SKM-1 (cell line): ENCODE data around the gene CCDC88C.

Experiments
- DNase-seq: peaks from one replicate; lab custom pipeline; 2025; ENCODE audit not compliant: unreplicated experiment; lab: John Stamatoyannopoulos, UW

CCDC88C gene

DNA sequence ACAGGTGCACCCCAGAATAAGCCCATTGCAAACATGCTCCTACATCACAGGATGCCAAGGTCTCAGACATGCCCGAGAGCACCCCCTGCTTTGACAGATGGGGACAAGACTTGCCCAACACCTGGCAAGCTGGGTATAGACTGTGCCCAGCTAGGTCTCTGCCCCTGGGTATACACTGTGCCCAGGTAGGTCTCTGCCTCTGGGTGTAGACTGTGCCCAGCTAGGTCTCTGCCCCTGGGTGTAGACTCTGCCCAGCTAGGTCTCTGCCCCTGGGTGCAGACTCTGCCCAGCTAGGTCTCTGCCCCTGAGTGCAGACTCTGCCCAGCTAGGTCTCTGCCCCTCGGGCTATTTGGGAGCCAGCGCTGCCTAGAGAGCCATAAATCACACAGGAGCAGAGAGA, 85.9 kb downstream of the CCDC88C start:
- no peak for DNase-seq

DNA sequence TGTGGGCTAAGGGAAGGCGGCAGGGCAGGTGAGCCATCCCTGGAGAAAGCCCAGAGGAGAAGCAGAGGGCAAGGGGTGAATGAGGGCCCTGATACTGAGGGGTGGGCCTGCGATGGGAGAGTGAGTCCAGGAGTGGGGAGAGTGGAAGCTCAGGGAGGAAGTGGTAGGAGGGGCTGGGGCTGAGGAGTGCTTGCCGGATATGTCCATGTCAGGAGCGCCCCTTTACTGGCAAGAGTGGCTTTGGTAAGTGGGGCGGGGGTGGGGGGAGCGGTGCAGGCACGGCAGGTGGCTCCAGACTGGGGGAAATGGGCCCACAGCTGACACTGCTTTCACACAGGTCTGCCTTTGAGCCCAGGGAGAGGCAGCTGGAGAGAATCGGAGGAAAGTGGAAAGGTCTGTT, 86.8 kb downstream of the CCDC88C start:
- DNase-seq = no peak

DNA sequence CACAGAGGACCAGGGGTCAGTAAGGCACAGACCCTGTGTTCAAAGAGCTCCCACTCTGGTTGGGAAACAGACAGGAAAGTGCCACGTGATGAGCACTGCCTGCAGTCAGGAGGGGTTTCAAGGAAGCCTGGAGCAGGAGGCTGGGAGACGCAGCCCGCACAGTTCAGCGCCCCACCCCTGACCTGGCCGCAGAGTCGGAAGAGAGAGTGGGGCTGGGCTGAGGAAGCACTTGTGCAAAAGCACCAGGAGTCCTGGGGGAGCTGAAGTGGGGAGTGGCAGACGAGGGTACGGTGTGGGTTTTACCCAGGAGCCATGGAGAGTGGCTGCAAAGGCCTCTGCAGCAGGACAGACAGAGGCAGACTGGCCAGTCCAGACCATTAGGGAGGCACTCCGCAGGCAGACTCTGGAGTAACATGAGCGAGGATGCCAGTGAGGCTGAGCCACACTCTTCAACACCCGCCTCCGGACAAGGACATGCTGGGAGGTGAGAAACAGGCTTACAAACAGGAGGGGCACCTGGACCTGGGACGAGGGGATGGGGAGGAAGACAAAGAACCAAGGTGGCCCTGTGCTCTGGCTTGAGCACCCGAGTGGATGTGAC, 87.4 kb downstream of the CCDC88C start:
- no peak for DNase-seq

DNA sequence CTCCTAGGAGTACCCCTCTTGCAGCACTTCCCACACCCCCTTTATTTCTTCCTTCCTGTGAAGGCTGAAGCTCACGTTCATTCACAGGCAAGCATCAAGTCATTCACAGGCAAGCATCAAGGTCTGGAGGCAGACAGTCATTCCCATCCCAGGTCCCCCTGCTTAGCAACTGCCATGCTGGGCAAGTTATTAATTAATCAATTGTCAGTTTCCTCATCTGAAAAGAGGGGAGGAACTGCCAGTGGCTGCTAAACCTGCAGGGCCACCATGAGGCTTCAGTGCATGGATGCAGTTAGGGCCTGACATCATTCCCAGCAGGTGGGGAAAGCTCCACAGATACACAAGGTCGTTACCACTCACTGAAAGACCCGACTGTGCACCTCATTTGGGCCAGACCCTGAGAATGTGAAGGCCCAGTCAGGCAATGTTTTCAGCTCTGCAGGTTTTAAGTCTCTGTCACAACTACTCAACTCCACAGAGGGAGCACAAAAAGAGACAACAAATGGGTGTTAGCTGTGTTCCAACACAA, 88.1 kb downstream of the CCDC88C start:
- DNase-seq = no peak

DNA sequence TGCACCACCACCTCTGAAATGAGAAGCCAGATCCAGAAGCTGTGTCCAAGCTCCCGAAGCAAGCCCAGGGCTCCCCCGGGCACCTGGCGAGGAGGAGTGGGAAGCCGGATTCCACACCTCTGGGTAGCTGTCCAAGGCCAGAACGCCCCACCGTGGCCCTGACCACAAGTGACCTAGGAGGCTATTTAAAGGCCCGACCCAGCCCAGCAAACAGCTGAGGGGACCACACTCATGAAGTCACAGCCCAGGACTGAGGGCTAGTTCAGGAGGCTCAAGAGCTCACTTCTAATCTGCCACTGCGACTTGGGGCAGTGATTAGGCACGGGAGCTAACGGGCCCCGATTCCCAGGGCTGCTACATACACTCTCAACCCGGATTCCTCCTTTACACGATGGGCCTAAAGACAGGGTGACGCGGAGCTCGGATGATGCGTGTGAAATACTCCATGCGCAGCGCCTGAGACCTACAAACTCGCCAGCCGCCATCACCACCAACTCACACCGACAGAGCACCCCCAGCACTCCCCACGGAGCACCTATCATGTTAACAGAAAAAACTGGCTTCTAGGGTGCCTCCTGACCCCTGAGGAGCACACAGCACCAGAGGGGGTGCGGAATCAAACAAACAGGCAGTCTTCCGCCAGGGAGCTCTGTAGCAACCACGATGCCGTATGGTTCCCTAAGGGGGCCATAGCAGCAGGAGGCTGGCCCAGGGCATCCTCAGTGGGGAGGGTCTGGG, 89.1 kb downstream of the CCDC88C start:
- no peak for DNase-seq

DNA sequence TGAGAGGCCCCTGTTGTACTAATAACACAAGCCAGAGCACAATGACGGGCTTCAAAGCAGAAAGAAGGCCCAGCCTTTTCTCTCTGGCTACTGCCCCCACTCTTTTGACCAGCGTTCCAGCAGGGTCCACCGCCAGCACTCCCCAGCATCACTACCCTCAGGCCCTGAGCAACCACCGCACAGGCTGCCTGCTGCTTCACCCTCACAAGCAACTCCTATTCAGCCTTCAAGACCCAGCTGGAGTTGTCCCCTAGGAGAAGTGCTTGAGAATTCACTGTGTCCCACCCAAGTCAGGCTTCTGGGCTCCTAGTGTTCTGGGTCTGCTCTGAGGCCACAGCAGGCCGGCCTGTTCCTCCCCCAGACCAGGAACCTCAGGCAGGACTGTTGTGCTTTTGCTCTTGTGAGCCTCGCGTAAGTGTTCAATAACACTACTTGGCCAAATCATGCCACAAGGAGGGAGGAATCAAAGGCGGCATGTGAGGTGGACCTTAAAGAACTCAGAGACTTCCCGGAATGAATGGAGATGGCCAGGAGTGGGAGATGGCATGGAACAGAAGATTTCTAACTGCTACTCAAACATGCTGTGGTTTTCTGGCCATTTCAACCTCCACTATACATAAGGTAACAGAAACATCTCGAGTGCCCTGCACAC, 89.8 kb downstream of the CCDC88C start:
- no peak for DNase-seq

DNA sequence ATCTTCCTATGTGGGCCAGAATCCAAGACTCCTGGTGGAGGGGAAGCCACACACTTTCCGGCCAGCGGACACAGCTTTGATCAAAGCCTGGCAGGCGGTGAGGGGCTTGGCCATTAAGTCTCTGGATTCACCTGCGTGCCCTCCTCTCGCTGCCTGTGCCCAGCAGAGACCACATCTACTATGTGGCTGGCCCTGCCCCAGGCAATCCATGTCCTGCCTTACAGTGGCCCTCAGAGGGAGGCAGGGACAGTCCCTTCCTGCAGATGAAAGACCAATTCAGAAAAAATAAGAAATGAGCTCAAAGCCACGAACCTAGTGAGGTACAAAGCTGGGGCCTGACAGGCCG, 90.4 kb downstream of the CCDC88C start:
- no peak for DNase-seq

DNA sequence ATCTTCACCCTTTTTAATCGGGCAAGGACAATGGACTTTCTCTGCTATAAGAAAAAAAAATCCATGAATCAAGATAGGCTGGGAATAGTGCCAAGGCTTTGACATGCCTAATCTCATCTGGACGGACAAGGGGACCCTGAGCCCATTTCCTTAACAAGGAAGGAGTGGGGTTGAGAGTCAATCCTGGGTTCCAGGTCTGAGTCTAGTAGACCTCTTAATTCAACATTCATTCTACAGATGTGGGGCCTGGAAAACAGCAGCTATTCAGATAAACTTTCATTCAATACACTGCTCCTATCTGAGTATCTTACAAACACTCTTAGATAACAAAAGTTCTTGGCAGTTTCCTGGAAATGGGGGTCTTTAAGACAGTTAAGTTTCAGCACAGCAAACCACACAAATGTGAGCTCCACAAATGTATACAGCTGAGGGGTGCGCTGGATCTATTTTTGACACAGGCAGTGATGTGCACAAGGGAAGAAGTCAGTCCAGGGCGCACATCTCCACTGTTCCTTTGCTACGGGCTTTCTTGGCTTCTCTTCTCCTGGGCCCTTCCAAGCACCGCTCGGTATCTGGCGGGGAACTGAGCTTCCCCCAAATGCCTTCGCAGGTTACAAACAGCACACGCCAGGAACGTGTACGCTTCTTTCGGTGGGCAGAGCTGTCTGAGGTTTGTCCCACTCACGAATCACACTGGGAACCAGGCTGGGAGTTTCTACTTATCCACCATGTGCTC, 90.9 kb downstream of the CCDC88C start:
- DNase-seq = no peak

DNA sequence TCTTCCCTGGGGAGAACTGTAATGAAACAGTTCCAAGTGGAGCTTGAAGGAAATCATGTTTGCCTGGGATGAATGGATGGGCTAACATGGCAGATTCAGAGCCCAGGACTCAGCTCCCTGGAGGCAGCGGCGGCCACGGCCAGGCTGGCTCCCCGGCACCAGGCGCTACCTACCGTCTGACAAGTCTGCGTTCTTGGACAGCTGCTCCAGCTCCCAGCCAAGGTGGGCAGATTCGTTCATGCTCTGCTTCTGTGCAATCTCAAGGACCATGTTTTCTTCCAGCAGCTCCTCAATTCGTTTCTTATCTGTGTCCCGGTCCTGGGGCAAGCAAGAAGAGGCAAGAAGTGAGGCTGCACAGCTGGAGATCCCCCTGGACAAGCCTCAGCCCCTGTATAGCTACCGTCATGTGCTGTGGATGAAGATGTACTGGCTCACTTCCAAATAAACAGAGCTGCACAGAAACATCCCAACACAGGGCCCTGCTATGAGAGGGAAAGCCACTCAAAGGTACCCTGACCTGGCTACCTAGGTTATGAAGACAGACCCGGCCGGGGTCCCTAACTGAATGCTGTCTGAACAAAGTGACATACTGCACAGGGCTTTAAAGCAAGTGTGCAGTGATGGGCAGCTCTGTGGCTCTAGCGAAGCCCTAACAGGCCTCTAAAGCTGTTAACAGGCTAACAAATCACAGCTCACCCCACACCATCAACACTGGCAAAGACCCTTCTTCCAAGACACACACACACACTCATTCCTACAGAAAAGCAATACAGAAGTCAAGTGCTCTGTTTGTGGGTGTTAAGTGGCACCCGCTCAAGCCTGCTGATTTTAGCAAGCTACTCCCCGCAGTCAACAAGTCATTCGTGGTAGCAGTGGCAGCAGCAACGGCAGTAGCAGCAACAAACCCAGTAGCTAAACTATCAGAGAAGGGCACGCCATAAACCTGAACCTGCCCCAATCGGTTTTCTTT, 92.7 kb downstream of the CCDC88C start:
- no peak for DNase-seq

DNA sequence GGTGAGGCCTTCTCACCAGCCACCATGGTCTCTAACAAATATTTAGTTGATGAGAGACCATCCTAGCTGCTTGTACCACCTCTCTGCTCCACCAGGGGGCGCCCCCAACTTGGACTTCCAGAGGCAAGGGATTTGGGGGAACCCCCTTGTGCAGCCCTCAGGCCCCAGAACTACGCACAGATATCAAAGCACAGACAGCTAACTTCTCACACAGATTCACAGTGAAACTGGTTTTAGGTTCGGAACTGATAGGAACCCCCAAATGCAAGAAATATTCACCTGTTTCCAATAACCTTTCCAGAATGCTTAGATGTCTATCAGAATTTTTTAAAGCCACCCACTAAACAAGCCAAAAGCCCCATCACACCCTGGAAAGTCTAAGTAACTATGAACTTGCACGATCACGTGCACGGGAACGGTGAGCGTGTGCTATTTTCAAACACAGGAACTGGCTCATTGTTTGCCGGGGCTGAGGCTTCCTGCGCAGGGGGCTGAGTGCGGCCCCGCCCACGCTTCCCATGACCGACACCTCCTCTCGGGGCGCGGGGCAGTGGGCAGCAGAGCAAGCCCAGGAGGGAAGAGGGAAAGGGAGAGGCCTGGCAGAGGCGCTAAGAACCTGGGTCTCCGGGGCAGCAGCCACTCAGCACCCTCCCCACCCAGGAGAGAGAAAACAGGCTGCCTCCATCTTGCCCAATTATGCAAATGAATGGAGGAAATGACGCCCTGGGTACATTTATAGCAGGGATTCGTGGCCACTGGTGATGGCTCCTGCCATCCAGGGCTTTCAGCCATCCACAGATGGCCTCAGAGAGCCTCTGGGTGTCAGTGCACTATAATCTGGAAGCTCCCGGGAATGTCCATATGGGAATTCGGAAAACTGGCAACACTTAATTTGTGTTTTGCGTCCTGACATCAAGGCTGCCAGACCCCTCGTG, 93.7 kb downstream of the CCDC88C start:
- no peak for DNase-seq

DNA sequence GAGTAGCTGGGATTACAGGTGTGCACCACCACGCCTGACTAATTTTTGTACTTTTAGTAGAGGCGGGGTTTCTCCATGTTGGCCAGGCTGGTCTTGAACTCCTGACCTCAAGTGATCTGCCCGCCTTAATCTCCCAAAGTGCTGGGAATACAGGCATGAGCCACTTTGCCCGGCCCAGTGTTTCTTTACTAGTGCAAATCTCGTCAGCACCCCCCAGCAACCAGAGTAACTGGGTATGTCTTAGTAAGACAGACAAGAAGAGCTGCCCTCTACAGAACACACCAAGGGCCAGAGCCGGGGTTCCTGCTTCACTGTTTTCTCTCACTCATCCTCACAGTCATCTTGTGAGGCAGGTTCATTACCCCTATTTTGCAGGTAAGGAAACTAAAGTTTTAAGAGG, 94.6 kb downstream of the CCDC88C start:
- DNase-seq = no peak

DNA sequence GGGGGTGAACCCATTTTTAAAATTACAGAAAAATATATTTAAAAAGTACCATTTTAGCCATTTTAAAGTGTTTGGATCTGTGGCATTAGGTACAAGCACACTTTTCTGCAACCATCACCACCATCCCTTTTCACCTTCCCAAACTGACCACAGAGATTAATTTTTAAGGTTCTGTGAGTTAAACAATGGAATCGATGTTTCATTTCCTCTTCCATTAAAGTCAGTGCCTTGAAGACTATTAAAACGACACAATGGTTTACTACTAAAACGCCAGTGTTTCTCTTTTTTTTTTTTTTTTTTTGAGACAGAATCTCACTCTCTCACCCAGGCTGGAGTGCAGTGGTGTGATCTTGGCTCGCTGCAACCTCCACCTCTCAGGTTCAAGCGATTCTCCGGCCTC, 95.0 kb downstream of the CCDC88C start:
- DNase-seq = no peak

DNA sequence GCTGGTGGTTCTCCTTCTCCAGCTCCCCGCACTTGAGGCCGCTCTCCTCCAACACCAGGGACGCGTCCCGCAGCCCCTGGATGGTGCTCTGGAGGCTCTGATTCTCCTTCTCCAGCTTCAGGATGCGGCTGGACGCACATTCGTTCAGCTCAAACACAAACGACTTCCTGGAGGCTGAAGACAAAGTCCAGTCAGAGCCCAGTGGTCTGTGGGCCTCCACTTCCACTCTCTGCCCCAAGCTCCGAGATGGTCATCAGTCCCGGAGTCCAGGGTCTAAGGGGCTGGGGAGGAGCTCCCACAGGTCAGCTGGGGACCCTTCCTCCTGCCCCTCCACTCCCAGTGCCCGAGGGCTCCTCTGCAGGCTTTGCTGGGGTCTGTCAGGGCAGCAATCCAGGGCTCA, 96.5 kb downstream of the CCDC88C start:
- DNase-seq = no peak

DNA sequence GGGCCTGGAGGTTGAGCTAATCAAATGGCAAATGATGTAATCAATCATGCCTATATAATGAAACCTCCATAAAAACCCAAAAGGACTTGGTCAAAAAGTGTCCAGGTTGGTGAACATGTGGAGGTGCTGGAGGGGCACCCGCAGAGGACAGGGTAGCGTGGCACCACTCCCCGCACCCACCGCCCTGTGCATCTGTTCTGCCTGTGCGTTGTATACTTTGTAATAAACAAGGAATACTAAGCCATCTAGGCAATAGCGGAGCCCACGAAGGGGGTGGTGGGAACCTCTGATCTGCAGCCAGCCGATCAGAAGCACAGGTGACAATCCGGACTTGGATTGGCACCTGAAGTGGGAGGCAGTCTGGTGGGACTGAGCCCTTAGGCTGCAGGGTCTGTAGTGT, 97.4 kb downstream of the CCDC88C start:
- no peak for DNase-seq

DNA sequence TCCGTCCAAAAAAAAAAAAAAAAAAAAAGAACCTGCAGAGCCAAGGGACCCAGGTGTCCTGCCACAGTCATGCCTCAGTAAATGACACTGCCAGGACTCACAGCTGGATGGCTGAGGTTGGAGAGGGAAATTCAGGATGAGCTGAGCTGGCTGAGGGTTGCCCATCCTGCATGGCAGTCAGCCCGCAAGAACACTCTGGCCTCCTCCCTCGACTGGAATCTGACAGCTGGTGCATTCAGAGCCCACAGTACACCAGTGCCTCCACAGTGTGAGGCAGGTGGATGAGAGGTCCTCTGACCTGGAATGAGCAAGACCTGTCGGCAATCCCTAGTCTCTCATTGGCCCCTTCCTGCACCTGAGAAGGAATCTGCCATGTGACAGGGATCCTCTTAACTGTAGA, 98.7 kb downstream of the CCDC88C start:
- no peak for DNase-seq

DNA sequence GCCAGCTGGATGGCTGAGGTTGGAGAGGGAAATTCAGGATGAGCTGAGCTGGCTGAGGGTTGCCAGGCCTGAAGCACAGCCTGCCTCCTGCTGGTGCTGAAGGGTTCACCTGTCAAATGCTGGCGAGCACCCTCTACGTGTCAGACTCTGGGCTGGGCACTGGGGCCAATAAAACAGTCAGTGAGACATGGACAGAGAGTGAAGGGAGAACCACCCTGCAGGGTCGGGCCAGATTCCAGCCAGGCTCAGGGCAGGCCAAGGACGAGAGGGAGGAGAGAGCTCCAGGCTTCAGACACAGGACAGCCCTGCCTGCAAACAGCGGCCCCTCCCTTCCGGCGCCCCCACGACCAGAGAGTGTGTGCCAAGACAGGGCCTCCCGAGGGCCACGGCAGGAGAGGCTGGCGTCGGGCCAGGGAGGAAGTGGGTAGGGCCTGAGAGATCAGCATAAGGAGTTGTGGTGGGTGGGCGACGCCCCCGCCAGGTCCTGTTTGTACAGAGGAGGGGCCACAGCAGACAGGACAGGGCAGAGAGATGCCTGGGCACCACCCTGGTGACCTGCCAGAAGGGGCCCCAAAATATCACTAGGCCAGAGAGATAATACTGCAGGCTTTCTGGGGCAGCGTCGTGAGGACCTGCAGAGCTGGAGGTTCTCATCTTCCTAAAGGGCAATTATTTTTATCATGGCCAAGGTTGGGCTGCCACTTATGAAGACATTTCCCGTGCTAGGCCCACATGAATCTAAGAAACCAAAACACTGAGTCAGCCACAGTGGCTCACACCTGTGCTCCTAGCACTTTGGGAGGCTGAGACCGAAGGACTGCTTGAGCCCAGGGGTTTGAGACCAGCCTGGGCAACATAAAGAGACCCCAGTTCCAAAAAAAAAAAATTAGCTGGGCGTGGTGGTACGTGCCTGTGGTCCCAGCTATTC, 100.0 kb downstream of the CCDC88C start:
- no peak for DNase-seq

DNA sequence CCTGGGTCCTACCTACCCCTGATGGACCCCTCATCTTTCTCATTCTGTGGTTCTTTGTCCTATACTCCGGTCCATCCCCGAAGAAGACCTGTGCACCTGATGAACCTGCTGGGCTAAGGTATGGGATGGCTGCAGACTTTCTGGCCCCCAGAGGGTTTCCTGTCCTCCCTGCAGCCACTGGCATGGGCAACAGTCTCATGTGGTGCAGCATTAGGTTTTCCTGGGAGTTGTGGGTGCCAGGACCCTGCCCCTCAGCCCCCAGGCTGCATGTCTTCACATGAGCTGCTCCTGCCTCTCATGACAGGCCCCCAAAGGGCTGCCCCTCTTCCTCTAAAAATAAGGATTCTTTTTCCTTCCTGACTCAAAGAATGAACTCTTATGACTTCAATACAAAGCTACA, 100.9 kb downstream of the CCDC88C start:
- no peak for DNase-seq

DNA sequence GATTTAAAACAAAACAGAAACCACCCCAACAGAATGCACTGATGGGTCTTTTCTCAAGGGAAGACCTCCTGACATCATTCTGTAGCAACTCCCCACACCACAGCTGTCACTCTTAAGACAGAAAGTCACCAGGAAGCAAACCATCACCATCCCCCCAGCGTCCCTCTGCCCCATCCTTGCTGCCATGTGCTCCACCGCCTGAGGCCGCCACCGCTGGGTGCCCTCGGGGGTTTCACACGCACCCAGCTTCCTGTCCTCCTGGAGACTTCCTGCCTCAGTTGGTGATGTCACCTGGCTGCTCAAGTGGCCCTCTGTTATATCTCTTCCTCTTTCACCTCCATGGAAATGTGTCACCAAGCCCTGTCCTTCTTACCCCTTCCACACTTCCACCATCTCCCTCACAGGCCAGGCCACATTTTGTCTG, 101.8 kb downstream of the CCDC88C start:
- DNase-seq = peak; percentile 26
